ENCODE measurements around the gene LHFPL2. TPM values are rescaled to one million over a fixed set of nuclear protein-coding genes. Genes with fewer than 3 reads are reported as not detected.

LHFPL2 gene
- total RNA-seq, 2 donors from 2014 or later, result 15.5 to 18.7 TPM

DNA sequence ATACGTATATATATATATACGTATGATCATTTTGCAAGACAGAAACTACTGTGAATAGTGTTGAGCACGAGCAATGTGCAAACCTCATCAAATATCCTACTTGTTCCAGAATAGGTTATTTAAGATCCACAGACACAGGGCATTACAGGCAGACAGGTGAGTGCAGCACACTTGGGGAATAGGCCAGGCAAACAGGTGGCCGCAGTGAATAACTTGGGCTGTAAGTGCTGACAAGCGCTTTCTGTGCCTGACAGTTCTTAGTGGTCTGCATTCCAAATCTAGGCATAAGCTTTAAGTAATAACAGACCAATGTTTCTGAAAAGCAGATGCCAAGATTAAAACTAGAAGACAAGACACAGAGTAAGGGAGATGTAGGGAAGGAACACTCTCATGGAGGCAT, 77.9 kb downstream of the LHFPL2 start:
- intact Hi-C loops (cut with DNase I), result no loop called here
- H3K36me3 ChIP-seq (replicated peaks in 1 of 2; ENCODE audit: insufficient read depth in 1 of 2, low read depth in 2 of 2), result no peaks in the 10 kb centered on the region
- H3K4me3 ChIP-seq, result no peak overlapping the region
- ATAC-seq, result no peak
- no peak overlapping the region for H3K27ac ChIP-seq
- TF ChIP-seq POLR2A (IDR thresholded peaks at IDR 0.05), result no peak
- TF ChIP-seq, protein P1, sequence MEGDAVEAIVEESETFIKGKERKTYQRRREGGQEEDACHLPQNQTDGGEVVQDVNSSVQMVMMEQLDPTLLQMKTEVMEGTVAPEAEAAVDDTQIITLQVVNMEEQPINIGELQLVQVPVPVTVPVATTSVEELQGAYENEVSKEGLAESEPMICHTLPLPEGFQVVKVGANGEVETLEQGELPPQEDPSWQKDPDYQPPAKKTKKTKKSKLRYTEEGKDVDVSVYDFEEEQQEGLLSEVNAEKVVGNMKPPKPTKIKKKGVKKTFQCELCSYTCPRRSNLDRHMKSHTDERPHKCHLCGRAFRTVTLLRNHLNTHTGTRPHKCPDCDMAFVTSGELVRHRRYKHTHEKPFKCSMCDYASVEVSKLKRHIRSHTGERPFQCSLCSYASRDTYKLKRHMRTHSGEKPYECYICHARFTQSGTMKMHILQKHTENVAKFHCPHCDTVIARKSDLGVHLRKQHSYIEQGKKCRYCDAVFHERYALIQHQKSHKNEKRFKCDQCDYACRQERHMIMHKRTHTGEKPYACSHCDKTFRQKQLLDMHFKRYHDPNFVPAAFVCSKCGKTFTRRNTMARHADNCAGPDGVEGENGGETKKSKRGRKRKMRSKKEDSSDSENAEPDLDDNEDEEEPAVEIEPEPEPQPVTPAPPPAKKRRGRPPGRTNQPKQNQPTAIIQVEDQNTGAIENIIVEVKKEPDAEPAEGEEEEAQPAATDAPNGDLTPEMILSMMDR (IDR thresholded peaks at IDR 0.05), result no peak
- no peak for DNase-seq
- WGBS, 2 donors, result 80 to 86% methylated on average over 5 of the region's 5 CpGs
- H3K27me3 ChIP-seq, result no peaks in the 10 kb centered on the region
- peaks cover 39% of the 10 kb centered on the region for H3K4me1 ChIP-seq
- no peaks in the 10 kb centered on the region for H3K9me3 ChIP-seq

DNA sequence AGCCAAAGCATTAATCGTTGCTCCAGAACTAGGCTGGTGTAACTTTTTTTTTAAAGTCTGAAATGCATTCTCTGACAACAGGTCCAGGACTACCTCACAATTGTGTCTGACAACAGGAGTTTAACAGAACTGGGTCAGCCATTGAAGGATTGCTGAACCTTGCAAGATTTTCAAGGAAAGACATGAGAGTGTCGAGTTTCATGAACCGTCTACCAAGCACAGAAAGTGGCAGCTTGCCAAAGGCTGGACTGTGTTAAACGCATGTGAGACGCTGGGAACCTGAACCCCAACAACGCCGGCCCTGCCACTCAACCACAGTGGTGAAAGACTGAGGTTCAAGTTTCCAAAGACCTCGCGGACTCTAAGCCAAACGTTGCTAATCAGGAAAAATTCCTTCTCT, 79.1 kb downstream of the LHFPL2 start:
- H3K27ac ChIP-seq, result peak overlapping the region; percentile 18 to 50 (median 32)
- DNase-seq (peak; percentile 71 to 85 (median 77)), ATAC-seq (peak; percentile 59)
- WGBS, 2 donors, result 12 to 15% methylated on average over 4 to 10 of the region's 10 CpGs
- H3K9me3 ChIP-seq, result no peaks in the 10 kb centered on the region
- TF ChIP-seq, protein P1 (IDR thresholded peaks at IDR 0.05), result no peak
- TF ChIP-seq POLR2A (IDR thresholded peaks at IDR 0.05), result no peak
- peaks cover 44% of the 10 kb centered on the region for H3K4me1 ChIP-seq
- H3K36me3 ChIP-seq (replicated peaks in 1 of 2; ENCODE audit: insufficient read depth in 1 of 2, low read depth in 2 of 2), result no peaks in the 10 kb centered on the region
- H3K4me3 ChIP-seq, result no peak overlapping the region
- intact Hi-C loops (cut with DNase I), result no loop called here
- no peaks in the 10 kb centered on the region for H3K27me3 ChIP-seq

DNA sequence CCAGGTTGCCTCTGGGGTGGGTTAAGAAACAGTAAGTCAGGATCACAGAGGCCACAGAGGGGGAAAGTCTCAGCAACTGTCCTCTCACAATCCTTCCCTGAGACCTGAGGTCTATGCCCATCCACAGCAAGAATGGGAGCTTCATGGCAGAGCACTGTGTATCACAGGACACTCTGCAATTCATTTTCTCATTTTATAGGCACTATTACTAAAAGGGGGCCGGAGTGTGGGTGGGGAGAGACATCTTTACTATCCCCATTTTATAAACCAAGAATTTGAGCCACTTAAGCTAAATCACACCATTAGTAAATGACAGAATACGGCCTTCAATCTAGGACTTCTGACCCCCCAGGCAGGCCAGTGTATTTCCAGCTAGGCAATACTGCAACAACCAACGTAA, 79.9 kb downstream of the LHFPL2 start:
- Histone ChIP-seq H3K27me3 (no peaks in the 10 kb centered on the region), H3K9me3 (no peaks in the 10 kb centered on the region), H3K4me3 (no peak overlapping the region), H3K27ac (peak overlapping the region; percentile 18 to 65 (median 32)), H3K4me1 (peaks cover 50% of the 10 kb centered on the region), H3K36me3 (replicated peaks in 1 of 2; ENCODE audit: insufficient read depth in 1 of 2, low read depth in 2 of 2) (no peaks in the 10 kb centered on the region)
- no peak for TF ChIP-seq POLR2A (IDR thresholded peaks at IDR 0.05)
- TF ChIP-seq, protein P1 (IDR thresholded peaks at IDR 0.05), result no peak
- intact Hi-C loops (cut with DNase I), result no loop called here
- DNase-seq (no peak), ATAC-seq (no peak)
- WGBS, 2 donors, result 90 to 91% methylated on average over 3 of the region's 3 CpGs

DNA sequence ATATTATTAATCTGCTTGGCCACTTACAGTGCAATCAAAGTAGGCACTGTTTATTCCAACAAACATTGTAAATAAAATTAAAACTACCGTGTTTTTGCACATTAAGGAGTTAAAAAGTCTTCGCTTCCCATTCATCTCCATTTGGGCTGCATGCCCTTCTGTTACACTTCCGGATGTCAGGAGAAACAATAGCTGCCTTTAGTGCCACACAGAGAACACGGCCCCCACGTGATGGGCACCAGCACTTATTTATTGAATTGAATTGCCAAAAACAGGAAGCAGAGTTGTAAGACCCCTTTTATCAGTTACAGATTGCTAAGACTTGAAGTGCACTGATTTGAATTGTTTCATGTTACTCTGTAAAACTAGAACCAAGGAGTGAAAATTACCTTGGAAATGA, 80.4 kb downstream of the LHFPL2 start:
- Histone ChIP-seq H3K27me3 (no peaks in the 10 kb centered on the region), H3K36me3 (replicated peaks in 1 of 2; ENCODE audit: insufficient read depth in 1 of 2, low read depth in 2 of 2) (no peaks in the 10 kb centered on the region), H3K4me3 (no peak overlapping the region), H3K27ac (peak overlapping the region in 3 of 4 donors; percentile 23 to 65 (median 41)), H3K9me3 (no peaks in the 10 kb centered on the region), H3K4me1 (peaks cover 54% of the 10 kb centered on the region)
- ATAC-seq (peak; percentile 47), DNase-seq (peak in 1 of 4 donors; percentile 46)
- no peak for TF ChIP-seq POLR2A (IDR thresholded peaks at IDR 0.05)
- TF ChIP-seq, protein P1 (IDR thresholded peaks at IDR 0.05), result no peak
- intact Hi-C loops (cut with DNase I), result no loop called here
- WGBS, 2 donors, result 29 to 34% methylated on average over 5 of the region's 5 CpGs

DNA sequence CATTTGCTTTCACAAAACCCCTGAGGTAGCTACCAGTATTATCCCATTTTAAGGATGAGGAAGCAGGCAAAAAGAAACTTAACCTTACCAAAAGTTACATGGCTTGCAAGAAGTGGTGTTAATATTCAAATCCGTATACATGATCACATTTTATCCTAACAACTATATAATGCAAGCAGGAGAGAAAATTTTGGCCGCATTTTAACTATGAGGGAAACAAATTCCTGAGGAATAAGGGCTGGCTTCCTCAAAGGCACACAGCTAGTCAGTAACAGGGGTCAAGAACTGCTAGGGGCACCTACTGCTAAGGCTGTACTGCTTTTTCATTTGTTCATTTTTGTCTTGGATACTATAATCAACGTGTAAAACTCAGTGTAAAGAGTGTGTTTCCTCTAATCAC, 81.0 kb downstream of the LHFPL2 start:
- Histone ChIP-seq H3K36me3 (replicated peaks in 1 of 2; ENCODE audit: insufficient read depth in 1 of 2, low read depth in 2 of 2) (no peaks in the 10 kb centered on the region), H3K27ac (peak overlapping the region in 2 of 4 donors; percentile 23 to 41), H3K4me3 (no peak overlapping the region), H3K9me3 (no peaks in the 10 kb centered on the region), H3K4me1 (peaks cover 59% of the 10 kb centered on the region), H3K27me3 (no peaks in the 10 kb centered on the region)
- TF ChIP-seq, protein P1 (IDR thresholded peaks at IDR 0.05), result no peak
- no peak for TF ChIP-seq POLR2A (IDR thresholded peaks at IDR 0.05)
- DNase-seq, result no peak
- no peak for ATAC-seq
- intact Hi-C loops (cut with DNase I), result no loop called here
- WGBS, 2 donors, result 68 to 78% methylated on average over 3 of the region's 3 CpGs

All from body of pancreas (tissue), 4 donors.